HL-60/S4 (cell line): ENCODE data around the gene MDM2.
"Not testable (repeated sequence)": the region's sequence is repeated elsewhere in the genome, so short reads cannot be mapped to it uniquely, and the experiment has no call there.

Experiments
- in situ Hi-C: fragments of 300-500 bp; cut with MboI; formaldehyde crosslinking; loops from 2 replicates; pipeline ENCODE4 v1.14.3; 2022; ENCODE audit warnings: low sequenced_read_pairs

The MDM2 gene

DNA sequence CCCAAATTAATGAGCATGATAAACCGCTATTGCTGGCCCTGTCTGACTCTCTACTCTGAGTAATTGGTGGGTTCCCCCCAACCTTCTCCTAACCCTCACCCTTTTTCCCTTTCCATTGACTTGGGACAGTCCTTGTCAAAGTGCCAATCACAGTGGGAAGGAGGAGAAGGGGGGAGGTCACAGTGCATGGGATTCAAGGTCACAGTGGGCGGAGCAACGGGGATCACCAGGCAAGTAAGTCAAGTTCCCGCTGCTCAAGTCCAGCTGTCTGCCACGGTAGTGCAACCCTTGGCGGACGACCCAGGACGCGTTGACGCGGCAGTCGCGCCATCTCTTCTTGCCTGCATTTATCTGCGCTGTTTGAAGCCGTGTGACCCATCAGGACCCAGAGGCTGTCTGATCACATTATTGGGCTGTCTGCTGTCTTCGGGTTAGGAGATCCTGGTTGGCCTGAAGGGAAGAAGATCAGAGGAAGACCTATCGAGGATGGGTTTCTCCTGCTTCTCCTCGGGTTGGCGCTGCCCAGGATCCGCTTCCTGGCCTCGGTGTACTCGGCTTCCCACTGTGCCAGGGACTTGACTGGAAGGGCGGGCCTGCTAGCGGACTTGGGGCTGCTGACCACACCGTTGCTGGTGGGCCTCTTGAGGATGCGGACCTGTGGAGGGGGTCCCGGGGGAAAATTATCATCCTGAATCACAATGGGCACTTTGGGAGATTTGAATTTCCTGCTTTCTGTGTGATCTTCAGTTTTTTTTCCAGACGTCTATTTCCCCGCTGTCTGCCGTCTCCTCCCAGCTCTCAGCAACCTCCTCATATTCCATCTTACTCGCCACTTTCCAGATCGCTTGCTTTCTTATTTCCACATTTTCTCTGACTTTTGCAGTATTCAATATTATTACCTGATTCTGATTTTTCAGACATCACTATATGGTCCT, 3.1 kb upstream of the MDM2 start:
- in situ Hi-C loops, result no loop called here

DNA sequence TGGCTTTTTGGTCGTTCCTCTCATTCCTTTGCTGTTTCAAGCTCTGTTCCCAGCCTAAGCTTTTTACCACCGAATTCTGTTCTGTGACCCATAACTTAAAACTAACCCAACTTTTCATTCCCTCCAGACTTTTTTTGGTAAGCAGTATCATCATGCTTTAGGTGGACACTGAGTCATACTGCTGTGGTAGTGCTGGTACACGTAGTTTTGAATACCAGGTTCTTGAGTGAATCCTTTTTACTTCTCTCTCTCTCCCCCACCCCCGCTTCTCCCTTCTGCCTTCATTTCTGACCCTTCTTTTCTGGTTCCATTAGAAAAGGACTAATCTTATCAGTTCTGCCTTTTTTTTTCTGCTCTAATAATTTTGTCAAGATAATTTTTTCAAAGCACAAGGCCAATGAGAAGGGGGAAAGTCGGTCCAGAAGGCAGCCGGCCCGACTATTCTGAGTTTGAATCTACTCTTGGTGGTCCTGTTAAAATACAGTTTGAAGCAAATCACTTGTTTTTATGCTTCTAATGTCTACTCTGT, 2.3 kb upstream of the MDM2 start:
- in situ Hi-C loops, result no loop called here

DNA sequence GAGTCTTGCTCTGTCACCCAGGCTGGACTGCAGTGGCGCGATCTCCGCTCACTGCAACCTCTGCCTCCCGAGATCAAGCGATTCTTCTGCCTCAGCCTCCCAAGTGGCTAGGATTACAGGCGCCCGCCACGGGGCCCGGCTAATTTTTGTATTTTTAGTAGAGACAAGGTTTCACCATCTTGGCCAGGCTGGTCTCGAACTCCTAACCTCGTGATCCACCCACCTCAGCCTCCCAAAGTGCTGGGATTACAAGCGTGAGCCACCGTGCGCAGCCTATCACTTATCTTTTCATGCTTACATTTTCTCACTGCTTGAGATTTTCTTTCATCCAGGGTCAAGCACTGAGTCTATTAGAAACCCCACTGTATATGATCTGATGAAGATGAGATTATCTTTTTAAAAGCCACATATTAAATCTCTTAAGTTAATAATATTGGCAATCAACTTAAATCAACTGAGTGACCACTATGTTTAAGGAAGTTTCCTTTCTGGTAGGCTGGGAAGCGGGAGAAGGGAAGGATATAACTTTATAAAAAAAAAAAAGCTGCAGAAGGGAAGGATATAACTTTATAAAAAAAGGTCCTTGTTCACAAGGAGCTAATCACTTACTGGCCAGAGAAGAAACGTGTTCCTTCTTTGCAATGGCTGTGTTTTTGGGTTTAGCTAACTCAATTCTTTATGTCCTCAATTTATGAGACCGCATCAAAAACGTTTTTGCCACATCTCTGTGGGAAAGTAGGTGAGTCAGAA, 1.3 kb upstream of the MDM2 start:
- in situ Hi-C loops, result no loop called here

- in situ Hi-C loops, result not testable (repeated sequence)
Measured at GRCh38 chr12:68807274-68807575, 752 bp upstream of the MDM2 start.

GRCh38 chr12:68808388-68809189, 612 bp downstream of the MDM2 start:
- in situ Hi-C loops, result no loop called here

DNA sequence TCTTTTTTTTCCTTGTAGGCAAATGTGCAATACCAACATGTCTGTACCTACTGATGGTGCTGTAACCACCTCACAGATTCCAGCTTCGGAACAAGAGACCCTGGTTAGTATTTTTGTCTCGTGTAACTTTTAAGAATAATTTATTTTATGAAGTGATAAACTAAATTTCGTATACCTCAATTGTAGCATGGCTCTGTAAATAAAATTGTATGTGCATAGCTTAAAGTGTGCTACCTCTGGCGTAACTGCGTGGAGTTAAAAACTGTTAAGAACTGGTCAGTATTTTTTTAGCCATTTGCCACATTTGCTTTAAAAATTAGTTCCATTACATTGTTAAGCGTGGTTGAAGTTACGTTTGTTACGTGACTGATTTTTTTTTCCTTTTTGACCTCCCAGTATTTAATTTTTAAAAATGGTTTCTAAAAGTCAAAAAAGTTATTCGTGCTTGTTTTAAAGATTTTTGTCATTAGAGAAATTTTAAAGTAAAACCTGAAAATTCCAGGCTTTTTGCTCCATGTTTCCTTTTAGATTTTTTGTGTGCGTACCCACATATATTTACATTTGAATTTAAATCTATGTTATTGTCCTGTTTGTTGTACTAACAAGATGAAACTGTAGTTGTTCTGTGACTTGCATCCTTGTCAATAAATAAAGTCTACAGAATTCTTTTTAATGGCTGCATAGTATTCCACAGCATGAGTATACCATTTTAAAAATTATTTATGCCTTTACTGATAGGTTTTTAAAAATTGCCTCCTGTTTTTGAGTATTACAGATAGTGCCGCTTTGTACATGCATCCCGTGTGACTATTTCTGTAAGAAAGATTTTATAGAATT, 1.4 kb downstream of the MDM2 start:
- in situ Hi-C loops, result no loop called here

DNA sequence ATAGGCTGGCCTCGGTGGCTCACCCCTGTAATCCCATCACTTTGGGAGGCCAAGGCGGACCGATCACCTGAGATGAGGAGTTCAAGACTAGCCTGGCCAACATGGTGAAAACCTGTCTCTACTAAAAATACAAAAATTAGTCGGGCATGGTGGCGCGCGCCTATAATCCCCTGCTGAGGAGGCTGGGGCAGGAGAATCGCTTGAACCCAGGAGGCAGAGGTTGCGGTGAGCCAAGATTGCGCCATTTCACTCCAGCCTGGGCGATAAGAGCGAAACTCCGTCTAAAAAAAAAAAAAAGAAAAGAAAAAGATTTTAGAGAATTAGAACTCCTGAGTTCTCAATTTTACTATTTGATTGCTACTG, 2.0 kb downstream of the MDM2 start:
- in situ Hi-C loops, result not testable (repeated sequence)

DNA sequence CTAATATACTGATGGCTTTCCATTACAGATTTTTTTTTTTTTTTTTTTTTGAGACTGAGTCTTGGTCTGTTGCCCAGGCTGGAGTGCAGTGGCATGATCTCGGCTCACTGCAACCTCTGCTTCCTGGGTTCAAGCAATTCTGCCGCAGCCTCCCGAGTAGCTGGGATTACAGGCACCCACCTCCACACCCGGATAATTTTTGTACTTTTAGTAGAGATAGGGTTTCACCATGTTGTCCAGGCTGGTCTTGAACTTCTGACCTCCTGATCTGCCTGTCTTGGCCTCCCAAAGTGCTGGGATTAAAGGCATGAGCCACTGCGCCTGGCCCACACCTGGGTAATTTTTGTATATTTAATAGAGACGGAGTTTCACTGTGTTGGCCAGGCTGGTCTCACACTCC, 3.6 kb downstream of the MDM2 start:
- in situ Hi-C loops, result not testable (repeated sequence)

DNA sequence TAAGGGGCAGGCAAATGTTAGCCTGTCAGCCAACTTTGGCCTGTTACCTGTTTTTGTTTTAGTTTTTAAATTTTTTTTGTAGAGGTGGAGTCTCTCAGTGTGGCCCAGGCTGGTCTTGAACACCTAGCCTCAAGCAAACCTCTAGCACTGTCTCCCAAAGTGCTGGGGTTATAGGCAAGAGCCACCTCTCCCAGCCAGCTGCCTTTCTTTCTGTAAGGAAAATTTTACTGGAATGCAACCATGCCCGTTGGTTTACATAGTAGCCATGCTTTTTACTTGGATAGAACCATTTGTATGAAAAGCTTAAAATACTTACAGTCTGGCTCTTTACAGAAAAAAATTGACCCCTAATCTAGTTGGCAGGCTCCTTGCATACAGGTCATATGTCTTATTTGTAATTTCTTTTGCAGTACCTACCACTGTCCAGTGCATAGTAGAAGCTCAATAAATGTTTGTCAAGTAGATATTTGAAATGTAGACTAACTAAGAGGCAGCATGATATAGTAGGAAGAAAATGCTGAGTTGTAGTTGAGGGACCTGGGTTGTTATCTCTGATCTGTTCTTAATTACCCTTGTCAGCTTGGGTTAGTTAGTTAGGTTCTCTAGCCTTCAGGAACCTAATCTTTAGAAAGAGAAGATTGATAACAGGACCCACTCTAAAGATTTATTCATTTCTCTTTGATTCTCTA, 4.7 kb downstream of the MDM2 start:
- in situ Hi-C loops, result no loop called here

- in situ Hi-C loops, result no loop called here
Measured at GRCh38 chr12:68813242-68813593, 5.2 kb downstream of the MDM2 start.

- in situ Hi-C loops, result no loop called here
Measured at GRCh38 chr12:68814490-68815231, 6.7 kb downstream of the MDM2 start.

GRCh38 chr12:68815232-68815927, 7.4 kb downstream of the MDM2 start:
- in situ Hi-C loops, result no loop called here

DNA sequence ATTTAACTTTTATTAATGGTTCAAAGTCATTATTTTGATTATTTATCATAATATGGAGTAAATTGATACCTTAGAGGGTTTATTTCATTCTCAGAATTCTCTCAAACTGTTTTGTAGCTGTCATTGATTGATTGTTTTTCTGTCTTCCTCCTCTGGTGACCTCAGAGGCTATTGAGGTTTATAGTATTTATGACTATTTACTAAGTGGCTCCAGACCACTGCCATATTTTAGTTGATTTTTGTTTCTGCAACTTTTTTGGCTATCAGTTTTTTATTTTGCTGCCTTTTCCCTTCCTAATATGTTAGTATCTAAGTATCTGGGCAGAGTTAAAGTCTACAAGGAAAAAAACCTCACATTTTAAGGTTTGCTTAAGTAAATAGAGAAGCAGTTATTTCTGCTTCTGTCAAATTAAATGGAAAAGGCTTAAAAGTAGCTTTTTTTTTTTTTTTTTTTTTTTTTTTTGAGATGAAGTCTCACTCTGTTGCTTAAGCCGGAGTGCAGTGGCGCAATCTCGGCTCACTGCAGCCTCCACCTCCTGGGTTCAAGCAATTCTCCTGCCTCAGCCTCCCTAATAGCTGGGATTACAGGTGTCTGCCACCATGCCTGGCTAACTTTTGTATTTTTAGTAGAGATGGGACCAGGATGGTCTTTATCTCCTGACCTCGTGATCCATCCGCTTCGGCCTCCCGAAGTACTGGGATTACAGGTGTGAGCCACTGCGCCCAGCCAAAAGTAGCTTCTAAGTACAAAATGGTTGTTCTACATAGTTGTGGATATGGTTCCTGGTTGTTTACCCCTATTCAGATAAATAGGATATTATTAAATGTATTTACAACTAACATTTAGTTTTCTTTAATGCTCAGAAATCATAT, 8.2 kb downstream of the MDM2 start:
- in situ Hi-C loops, result no loop called here

DNA sequence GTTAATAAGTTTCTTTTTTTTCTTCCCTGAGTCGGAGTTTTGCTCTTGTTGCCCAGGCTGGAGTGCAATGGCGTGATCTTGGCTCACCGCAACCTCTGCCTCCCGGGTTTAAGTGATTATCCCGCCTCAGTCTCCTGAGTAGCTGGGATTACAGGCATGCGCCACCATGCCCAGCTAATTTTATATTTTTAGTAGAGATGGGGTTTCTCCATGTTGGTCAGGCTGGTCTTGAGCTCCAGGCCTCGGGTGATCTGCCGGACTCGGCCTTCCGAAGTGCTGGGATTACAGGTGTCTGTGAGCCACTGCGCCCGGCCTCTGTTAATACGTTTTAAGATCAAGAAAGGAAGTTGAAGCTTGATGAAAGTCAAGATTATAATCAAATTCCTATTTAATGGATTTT, 11.5 kb downstream of the MDM2 start:
- in situ Hi-C loops, result not testable (repeated sequence)

GRCh38 chr12:68821357-68822188, 13.6 kb downstream of the MDM2 start:
- in situ Hi-C loops, result no loop called here

- in situ Hi-C loops, result no loop called here
Measured at GRCh38 chr12:68823696-68824095, 15.7 kb downstream of the MDM2 start.

GRCh38 chr12:68824131-68824530, 16.2 kb downstream of the MDM2 start:
- in situ Hi-C loops, result no loop called here
